Left renal cortex interstitium (tissue), 4 donors: ENCODE data around the gene MICU1. TPM values are rescaled to one million over a fixed set of nuclear protein-coding genes. Genes with fewer than 3 reads are reported as not detected.
"Not testable (repeated sequence)": the region's sequence is repeated elsewhere in the genome, so short reads cannot be mapped to it uniquely, and the experiment has no call there.

ENCODE experiments used
- DNase-seq, 4 donors: peaks; one replicate each; pipeline ENCODE4 v3.0.0-alpha.2; 2013; ENCODE audit warnings: low read depth in 4 of 4, low spot score in 2 of 4, missing footprints in 1 of 4
- polyA plus RNA-seq, 4 donors: library from polyadenylated mRNA; unstranded; fragments of 120-200 nt; gene quantifications; one replicate each; pipeline ENCODE4 v1.2.1, GENCODE V29; 2013; ENCODE audit not compliant: insufficient read length in 4 of 4

Gene MICU1
- polyA plus RNA-seq, 4 donors: 66.3 to 91.3 (median 75.7) TPM

GRCh38 chr10:72509206-72509799 is 116.6 kb downstream of the MICU1 start:
- no peak for DNase-seq

GRCh38 chr10:72508033-72508432 is 117.8 kb downstream of the MICU1 start:
- DNase-seq: no peak

GRCh38 chr10:72506474-72506873 is 119.4 kb downstream of the MICU1 start:
- DNase-seq: no peak

GRCh38 chr10:72505435-72505834 is 120.4 kb downstream of the MICU1 start:
- no peak for DNase-seq

- DNase-seq: no peak
Measured at GRCh38 chr10:72503694-72504438, 122.0 kb downstream of the MICU1 start.

- no peak for DNase-seq
Measured at GRCh38 chr10:72503241-72503640, 122.6 kb downstream of the MICU1 start.

- DNase-seq: no peak
Measured at GRCh38 chr10:72502581-72502980, 123.3 kb downstream of the MICU1 start.

GRCh38 chr10:72499701-72500100 is 126.2 kb downstream of the MICU1 start:
- no peak for DNase-seq

- DNase-seq: no peak
Measured at GRCh38 chr10:72490951-72491350, 134.9 kb downstream of the MICU1 start.

- no peak for DNase-seq
Measured at GRCh38 chr10:72487521-72487920, 138.4 kb downstream of the MICU1 start.

- DNase-seq: no peak
Measured at GRCh38 chr10:72487116-72487515, 138.8 kb downstream of the MICU1 start.

GRCh38 chr10:72485701-72486100 is 140.2 kb downstream of the MICU1 start:
- DNase-seq: no peak

GRCh38 chr10:72484521-72484920 is 141.4 kb downstream of the MICU1 start:
- no peak for DNase-seq

GRCh38 chr10:72483471-72483870 is 142.4 kb downstream of the MICU1 start:
- no peak for DNase-seq

- DNase-seq: no peak
Measured at GRCh38 chr10:72480861-72481260, 145.0 kb downstream of the MICU1 start.

- no peak for DNase-seq
Measured at GRCh38 chr10:72477463-72477862, 148.4 kb downstream of the MICU1 start.

- DNase-seq: no peak
Measured at GRCh38 chr10:72472306-72472705, 153.6 kb downstream of the MICU1 start.

GRCh38 chr10:72470666-72471065 is 155.2 kb downstream of the MICU1 start:
- no peak for DNase-seq

- DNase-seq: not testable (repeated sequence)
Measured at GRCh38 chr10:72467064-72467463, 158.8 kb downstream of the MICU1 start.

- DNase-seq: no peak
Measured at GRCh38 chr10:72466018-72466417, 159.9 kb downstream of the MICU1 start.

GRCh38 chr10:72464438-72464837 is 161.4 kb downstream of the MICU1 start:
- no peak for DNase-seq

- no peak for DNase-seq
Measured at GRCh38 chr10:72462261-72462660, 163.6 kb downstream of the MICU1 start.
